HG03460 (cell line): ENCODE measurements around the gene VPS52.
"Not testable (repeated sequence)": the region's sequence is repeated elsewhere in the genome, so short reads cannot be mapped to it uniquely, and the experiment has no call there.

Experiments
- ATAC-seq: cut with Tn5 transposase; IDR thresholded peaks from one replicate; pipeline ENCODE4 v1.9.1; 2021; ENCODE audit not compliant: unreplicated experiment

The VPS52 gene

DNA sequence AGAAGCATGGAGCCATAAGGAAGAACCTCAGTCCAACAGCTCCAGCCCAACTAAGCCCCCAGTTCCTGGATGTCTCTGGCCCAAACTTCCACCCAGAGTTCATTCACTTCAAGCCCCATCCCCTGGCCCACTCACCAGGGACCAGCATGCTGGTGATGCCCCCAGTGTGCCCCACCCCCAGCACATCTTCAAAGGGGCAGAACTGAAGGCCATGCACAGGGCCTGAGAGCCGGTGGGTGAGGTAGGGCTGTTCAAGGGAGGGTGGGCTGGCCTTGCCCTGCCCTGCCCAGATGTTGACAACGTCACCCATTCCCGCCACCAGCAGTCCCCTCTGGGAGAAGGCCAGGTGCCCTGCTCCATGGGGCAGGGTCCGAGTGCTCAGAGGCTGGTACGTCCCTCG is 8.9 kb upstream of the VPS52 start:
- no peak for ATAC-seq

DNA sequence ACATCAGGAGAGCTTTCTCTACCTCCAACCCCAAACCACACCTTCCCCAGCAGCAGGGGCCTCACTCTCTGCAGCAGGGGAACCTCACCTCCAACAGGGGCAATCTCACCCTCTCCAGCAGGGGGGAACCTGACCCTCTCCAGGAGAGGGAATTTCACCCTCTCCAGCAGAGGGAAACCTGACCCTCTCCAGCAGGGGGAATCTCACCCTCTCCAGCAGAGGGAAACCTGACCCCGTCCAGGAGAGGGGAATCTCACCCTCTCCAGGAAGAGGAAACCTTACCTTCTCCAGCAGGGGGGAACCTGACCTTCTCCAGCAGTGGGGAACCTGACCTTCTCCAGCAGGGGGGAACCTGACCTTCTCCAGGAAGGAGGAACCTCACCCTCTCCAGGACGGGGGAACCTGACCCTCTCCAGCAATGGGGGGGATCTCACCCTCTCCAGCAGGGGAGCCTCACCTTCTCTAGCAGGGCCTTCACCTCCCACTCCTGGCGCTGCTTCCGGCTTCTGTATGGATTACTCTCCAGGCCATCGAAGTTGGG is 8.4 kb upstream of the VPS52 start:
- no peak for ATAC-seq

DNA sequence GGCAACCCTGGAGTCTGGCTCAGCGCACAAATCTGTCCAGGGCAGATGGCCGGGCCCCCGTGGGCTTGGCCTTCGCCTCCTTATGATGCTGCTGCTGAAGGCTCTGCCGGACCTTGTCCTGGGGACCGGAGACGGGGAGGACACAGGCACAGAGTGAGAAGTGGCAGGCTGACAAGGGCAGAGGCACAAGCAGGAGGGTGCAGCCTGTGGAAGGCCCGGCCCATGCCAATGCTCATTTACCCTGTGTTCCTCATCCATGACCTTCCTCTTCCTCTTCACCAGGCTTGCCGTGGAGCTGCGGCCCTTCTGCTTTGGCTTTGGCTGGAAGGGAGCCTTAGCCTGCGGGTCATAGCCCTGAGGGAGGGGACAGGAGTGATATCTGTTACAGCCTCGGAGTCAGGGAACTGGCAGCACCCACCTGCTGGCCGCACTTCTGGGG is 7.6 kb upstream of the VPS52 start:
- no peak for ATAC-seq

DNA sequence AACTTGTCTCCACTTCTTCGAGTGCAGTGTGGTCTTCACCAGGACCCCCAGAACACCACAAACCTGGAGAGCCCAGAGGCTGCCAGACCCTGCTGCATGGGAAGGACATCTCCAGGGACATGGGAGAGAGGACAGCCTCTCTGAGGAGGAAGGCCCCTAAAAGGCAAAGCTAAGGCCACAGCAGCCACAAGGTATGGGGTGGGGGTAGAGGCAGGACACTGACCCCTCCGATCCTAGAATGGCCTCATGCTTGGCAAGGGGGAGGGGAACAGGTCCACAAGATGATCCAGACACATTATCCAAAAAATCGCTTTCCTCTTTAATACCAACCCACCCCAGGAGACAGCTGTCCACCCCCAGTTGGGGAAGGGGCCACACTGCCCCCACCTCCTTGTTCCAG is 7.1 kb upstream of the VPS52 start:
- ATAC-seq = no peak

DNA sequence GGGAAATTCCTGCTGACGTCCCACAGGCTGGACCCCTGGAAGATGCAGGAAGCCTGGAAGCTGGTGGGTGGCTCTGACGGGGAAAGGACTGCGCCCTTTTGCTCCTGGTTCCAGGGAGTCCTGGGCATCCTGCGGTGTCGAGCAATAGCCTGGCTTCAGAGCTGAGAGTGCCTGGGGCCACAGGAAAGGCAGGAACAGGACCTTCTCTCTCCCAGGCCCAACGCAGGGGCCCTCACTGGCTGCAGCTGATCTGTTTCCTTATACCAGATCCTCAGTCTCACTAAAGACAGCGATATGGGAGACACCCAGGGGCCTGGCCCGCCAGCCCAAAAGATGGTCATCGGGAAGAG is 6.7 kb upstream of the VPS52 start:
- no peak for ATAC-seq

DNA sequence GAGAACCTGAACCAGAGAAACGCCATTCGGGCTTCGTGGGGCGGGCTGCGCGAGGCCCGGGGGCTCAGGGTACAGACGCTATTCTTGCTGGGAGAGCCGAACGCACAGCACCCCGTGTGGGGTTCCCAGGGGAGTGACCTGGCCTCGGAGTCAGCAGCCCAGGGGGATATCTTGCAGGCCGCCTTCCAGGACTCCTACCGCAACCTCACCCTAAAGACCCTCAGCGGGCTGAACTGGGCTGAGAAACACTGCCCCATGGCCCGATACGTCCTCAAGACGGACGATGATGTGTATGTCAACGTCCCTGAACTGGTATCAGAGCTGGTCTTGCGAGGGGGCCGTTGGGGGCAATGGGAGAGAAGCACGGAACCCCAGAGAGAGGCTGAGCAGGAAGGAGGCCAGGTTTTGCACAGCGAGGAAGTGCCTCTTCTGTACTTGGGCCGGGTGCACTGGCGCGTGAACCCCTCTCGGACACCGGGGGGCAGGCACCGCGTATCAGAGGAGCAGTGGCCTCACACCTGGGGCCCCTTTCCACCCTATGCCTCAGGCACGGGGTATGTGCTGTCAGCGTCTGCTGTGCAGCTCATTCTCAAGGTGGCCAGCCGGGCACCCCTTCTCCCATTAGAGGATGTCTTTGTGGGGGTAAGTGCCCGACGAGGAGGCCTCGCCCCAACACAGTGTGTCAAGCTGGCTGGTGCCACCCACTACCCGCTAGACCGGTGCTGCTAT is 6.2 kb upstream of the VPS52 start:
- no peak for ATAC-seq

DNA sequence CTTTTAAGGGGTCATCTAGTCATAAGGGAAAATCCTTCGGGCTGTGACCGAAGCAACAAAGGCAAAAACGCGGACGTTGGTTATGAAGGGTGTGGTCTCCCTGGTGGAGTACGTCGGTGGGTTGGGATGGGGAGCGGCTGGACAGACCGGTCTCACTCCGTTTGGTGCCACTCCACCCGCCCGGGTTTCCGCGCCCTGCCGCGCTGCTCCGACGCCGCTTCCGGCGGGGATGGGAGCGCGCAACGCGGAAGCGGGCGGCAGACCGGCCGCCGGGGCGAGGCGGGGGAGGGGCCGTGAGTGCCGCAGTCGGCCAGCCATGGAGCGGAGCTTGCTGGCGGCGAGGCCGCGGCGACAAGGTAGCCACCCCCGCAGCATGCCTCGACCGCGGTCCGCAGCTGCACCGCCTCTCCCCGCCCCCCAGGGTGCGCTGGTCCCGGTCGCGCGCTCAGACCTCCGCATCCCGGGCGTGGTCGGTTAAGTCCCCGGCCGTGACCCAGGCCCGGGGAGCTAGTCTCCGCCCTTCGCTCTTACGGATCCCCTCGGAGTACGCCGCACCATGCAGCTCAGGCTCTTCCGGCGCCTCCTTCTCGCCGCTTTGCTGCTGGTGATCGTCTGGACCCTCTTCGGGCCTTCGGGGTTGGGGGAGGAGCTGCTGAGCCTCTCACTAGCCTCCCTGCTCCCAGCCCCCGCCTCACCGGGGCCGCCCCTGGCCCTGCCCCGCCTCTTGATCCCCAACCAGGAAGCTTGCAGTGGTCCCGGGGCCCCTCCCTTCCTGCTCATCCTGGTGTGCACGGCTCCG is 5.4 kb upstream of the VPS52 start, which contains the start of gene B3GALT4:
Gene B3GALT4, plus strand, starts transcription at position 260 of the 799 bp plus-strand sequence. Its CDS starts 297 bp downstream, at position 557.
- peak; percentile 50 for ATAC-seq

DNA sequence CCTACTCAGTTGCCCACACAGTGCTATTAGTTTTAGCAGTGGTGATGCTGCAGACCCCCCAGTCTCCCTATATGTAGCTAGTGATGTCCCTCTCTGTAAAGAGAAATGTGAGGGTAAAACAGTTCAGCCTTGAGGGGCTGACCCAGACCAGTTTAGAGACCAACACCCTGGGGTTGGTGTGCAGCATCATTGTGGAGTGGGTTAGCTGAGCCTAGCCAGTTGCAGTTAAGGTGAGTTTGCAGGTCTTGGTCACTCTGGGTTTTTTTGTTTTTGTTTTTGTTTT is 4.8 kb upstream of the VPS52 start:
- ATAC-seq = no peak

DNA sequence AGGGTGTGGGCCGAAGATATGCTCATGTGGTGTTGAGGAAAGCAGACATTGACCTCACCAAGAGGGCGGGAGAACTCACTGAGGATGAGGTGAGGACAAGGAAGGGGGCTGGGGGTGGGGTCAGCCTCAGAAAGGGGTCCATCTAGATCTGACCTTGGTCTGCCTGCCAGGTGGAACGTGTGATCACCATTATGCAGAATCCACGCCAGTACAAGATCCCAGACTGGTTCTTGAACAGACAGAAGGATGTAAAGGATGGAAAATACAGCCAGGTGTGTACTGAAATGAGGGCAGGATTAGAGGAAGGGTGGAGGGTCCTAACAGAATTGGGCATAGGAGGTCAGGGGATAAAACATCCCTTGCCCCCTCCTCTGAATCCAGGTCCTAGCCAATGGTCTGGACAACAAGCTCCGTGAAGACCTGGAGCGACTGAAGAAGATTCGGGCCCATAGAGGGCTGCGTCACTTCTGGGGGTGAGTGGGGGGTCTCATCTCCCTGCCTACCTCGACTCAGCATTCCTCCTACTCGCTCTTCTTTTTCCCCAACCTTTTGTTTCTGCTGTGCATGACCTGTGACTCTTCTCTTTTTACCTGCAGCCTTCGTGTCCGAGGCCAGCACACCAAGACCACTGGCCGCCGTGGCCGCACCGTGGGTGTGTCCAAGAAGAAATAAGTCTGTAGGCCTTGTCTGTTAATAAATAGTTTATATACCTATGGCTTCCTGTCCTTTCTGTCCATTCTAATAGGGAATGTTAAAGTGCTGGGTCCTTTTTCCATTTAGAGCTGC is 4.3 kb upstream of the VPS52 start:
- not testable (repeated sequence) for ATAC-seq

DNA sequence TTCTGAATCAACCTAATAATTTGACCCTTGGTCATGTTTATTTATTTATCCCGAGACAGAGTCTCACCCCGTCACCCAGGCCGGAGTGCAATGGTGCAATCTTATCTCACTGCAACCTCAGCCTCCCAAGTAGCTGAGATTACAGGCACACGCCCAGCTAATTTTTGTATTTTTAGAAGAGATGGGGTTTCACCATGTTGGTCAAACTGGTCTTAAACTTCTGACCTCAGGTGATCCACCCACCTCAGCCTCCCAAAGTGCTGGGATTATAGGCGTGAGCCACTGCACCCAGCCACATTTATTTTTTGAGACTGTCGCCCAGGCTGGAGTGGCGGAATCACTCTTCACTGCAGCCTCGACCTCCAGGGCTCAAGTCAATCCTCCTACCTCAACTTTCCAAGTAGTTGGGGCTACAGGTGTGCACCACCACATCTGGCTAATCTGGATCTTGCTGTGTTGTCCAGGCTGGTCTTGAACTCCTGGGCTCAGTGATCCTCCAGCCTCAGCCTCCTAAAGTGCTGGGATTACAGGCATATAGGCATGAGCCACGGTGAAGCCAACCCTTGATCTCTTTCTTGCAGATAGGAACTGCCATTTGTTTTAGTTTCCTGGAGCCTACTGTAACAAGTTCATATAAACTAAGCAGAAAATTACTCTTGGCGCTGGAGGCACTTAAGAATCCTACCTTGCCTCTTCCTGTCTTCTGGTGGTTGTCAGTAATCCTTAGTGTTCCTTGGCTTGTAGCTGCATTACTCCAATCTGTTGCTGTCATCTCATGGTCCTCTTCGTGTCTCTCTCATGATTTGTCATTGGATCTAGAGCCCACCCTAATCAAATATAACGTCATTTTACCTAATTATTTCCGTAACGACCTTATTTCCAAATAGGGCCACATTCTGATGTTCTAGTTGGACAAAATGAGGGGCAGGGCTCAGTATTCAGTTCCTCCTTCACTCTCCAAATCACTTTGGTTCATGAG is 2.5 kb upstream of the VPS52 start:
- no peak for ATAC-seq

DNA sequence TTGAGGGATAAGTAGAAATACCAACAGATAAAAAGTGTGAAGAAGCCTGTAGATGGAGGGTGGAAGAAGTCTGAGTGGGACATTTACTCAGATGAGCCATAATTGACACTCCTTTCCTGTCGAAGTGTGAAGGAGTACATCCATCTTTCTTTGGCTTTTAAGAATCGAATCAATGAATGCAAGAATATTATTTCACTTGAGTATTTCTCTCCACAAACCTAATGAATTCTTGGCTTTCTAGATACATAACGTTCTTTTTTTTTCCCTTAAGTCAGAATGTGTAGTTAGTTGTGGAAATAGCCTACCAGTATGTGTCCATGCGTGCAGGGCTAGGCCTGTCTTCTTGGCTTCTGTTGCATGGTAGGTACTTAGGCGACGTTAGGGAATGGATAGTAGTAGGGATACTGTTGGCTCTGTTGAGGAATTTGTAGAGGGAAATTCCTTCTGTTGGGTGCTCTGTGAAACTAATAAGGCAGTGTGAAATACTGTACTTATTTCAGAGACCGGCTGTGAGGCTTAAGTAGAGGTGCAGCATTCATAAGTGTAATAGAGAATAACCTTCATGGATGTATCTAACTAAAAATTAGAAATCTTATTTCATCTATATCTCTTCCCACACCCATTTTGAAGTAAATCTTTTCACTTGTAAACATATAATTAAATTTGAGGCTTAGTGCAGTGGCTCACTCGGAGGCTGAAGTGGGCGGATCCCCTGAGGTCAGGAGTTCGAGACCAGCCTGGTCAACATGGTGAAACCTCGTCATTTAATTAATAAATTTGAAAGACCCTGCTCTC is 1.6 kb upstream of the VPS52 start:
- no peak for ATAC-seq

DNA sequence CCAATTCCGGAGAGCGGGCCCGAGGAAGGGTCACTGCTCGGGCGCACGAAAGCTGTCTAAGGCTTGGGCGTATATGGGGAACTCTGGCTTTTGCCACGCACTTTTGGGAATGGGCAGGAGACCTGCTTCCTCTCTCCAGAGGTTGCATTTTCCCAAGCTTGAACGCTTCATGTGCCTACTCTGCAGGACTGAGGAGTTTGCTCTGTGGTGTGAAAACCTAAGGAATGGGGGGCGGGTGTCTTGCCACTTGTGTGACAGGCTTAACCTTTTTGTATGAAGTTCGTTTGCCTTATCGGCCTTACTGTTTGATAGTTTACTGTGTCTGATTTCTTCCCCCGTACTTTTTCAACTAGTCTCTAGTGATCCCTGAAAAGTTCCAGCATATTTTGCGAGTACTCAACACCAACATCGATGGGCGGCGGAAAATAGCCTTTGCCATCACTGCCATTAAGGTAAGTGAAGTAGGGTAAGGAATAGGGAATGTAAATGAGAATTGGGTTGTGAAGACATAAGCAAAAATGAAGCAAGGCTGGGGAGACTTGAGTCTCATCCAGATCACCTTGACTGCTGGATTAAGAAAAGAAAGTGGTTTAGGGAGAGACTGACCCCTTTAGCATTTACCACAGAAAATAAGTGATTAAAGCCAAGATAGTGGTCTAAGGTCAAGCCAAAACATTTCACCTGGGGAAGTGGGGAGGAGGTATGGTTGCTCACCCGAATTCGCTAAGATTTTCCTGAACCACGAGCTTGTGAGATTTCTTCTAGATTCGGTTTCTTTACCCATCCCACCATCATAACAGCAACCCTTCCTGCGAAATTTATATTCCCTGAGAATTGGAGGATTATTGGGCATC is 826 bp upstream of the VPS52 start:
- peak; percentile 14 for ATAC-seq

DNA sequence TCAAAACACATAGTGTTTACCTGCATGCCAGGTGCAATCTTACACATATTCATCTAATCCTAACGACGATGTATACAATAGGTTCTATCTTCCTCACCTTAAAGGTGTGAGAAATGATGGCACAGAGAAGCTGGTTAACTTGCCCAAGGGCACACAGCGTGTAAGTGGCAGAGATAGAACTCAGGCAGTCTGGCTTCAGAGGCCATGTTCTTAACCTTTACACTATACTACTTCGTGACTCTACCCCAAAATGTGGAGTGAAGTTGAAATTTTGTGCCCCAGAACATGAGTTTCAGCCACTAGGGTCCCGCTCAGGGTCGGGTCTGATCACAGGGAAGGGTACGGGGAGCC is 584 bp downstream of the VPS52 start:
- ATAC-seq = no peak

DNA sequence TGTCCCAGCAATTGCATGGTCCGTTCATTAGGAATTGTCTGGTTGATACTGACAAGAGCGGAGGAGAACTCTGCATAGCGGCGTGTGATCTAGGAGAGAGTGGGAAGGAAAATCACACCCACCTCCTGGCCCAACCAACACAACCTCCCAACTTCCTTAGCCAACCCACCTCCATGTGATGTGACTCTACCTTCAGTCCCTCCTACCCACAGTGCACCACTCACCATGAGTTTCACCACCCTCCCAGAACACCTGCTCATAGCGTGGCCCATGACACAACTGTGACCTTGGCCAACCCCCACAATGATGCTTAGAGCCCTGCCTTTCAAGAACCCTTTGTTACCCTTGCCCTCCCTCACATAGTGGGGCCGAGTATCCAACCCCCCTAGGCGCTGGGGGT is 7.7 kb downstream of the VPS52 start:
- no peak for ATAC-seq

DNA sequence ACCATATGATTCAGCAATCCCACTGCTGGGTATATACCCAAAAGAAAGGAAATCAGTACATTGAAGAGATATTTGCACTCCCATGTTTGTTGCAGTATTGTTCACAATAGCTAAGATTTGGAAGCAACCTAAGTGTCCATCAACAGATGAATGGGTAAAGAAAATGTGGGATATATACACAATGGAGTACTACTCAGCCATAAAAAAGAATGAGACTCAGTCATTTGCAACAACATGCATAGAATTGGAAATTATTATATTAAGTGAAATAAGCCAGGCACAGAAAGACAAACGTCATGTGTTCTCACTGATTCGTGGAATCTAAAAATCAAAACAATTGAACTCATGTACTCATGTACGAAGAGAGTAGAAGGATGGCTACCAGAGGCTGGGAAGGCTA is 9.2 kb downstream of the VPS52 start:
- ATAC-seq = not testable (repeated sequence)

DNA sequence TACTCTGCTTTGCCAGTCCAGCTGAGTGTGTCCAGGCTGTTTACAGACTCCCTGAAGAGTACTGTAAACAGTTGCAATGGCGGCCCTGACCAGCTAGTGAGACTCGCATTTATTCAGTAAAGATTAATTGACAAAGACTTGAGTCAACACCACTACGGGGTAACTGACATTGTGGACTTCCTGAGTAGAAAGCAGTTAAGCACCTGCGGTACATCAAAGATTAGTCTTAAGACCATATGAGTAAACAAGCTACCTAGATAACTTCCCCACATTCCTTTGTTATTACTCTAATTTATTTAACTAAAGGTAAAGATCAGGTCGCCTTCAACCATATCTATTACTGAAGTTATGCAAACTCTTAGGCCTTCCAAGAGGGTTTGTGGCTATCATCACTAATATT is 12.6 kb downstream of the VPS52 start:
- no peak for ATAC-seq

DNA sequence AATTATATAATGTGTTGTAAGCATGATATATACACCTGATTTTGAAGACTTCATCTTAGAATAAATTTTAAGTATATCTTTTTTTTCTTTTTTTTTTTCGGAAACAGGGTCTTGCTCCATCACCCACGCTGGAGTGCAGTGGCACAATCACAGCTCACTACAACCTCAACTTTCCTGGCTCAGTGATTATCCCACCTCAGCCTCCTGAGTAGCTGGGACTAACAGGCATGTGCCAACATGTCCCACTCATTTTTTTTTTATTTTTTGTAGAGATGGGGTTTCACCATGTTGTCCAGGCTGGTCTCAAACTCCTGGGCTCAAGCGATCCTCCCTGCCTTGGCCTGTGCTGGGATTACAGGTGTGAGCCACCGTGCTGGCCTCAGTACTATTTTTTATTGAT is 17.1 kb downstream of the VPS52 start:
- no peak for ATAC-seq

DNA sequence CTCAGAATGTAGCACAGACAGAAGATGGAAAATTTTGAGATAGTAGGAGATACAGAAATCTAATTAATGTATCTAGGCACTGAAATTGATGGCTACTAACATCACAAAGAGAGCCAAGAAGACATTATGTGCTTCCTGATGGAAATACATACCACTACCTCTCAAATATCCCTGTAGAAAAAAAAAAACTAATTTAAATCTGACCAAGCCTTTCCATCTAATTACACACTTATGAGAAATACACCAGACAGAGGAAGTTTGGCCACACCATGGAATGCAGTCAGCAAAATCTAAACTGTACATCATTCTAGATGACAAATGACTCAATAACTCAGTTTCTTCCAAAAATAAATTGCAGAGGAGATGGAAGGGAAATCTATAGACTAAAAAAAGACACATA is 18.9 kb downstream of the VPS52 start:
- no peak for ATAC-seq
